Small intestine (tissue), 7 donors: ENCODE results near the gene FOSL2. TPM values are rescaled to one million over a fixed set of nuclear protein-coding genes. Genes with fewer than 3 reads are reported as not detected.

ENCODE experiments used
- DNase-seq, 2 donors: peaks; one replicate each; pipeline versions ENCODE4 v3.0.0 to v3.0.0-alpha.2; 2013
- FAIRE-seq: peaks from 2 replicates; lab custom pipeline; 2012; peaks lifted over from hg19 to GRCh38; lab: Jason Lieb, UNC
- H3K27ac ChIP-seq, 3 donors: one replicate each; pipeline ENCODE4 v1.5.1; 2013; ENCODE audit warnings: low read length in 2 of 3, mild to moderate bottlenecking in 2 of 3, control low read depth in 1 of 3, inconsistent platforms in 1 of 3, low read depth in 1 of 3, moderate library complexity in 1 of 3
- H3K27me3 ChIP-seq, 3 donors: one replicate each; pipeline ENCODE4 v1.6.1; 2013; ENCODE audit warnings: low read length in 3 of 3, inconsistent platforms in 1 of 3; ENCODE audit not compliant: control insufficient read depth in 3 of 3, insufficient read depth in 3 of 3
- H3K36me3 ChIP-seq, 3 donors: one replicate each; pipeline ENCODE4 v1.6.1; 2013; ENCODE audit warnings: low read length in 3 of 3, inconsistent platforms in 1 of 3, low read depth in 1 of 3, mild to moderate bottlenecking in 1 of 3, moderate library complexity in 1 of 3; ENCODE audit not compliant: control insufficient read depth in 3 of 3, insufficient read depth in 2 of 3
- H3K4me1 ChIP-seq, 3 donors: one replicate each; pipeline ENCODE4 v1.6.1; 2013; ENCODE audit warnings: low read length in 2 of 3, inconsistent platforms in 1 of 3, low read depth in 1 of 3, mild to moderate bottlenecking in 1 of 3, moderate library complexity in 1 of 3; ENCODE audit not compliant: control insufficient read depth in 3 of 3, insufficient read depth in 2 of 3
- H3K4me3 ChIP-seq, 3 donors: one replicate each; pipeline ENCODE4 v1.5.1; 2013; ENCODE audit warnings: low read length in 3 of 3, control low read depth in 1 of 3, inconsistent platforms in 1 of 3, low read depth in 1 of 3, mild to moderate bottlenecking in 1 of 3, moderate library complexity in 1 of 3
- H3K9me3 ChIP-seq, 2 donors: one replicate each; pipeline ENCODE4 v1.6.1; 2013; ENCODE audit warnings: low read depth in 1 of 2, low read length in 1 of 2; ENCODE audit not compliant: control insufficient read depth in 2 of 2, insufficient read depth in 1 of 2
- WGBS, 3 donors: extraction: QIAGEN DNeasy Blood & Tissue Kit; methylation state at CpG; one replicate each; pipeline ENCODE4 v1.1.7; 2013; 5-methylcytosine and 5-hydroxymethylcytosine counted together
- polyA plus RNA-seq, 4 donors: library from polyadenylated mRNA; stranded (reverse) in 3 of 4; unstranded in 1 of 4; fragments of 200-250 nt in 3 of 4; fragments of 120-200 nt in 1 of 4; gene quantifications; one replicate each; pipeline versions ENCODE4 v1.2.1 to v1.2.3, GENCODE V29; 2013
- donor health status: healthy with polysubstance abuse.
- donor health status: control.
- donor health status: control.
- donor health status: Bipolar disorder and iron deficiency.
- donor health status: healthy.

Gene FOSL2
- polyA plus RNA-seq, 4 donors: 29.2 to 82.6 (median 40.7) TPM

DNA sequence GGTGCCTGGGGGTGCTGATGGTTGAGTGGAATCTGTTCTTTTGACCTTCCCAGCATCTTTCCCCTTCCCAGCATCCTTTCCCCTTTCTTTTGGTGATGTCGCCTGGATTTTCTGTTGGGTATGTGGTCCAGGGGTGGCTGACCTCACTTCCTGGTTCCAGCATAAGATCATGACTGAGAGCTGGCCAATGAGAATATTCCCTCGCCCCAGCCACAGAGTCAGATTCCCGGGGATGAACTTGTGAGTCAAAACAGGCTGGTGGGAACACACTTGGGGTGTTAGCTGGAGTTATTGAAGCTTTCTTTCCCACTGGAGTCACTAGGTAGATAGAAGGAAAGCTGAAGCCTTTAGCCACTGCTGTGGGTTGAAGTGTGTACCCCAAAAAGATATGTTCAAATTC lies 28.0 kb upstream of the FOSL2 start:
- Histone ChIP-seq H3K9me3 (no peaks in the 10 kb centered on the region), H3K27me3 (no peaks in the 10 kb centered on the region), H3K27ac (no peak overlapping the region), H3K4me1 (peaks cover 5 to 49% (median 10%) of the 10 kb centered on the region in 3 donors), H3K36me3 (no peaks in the 10 kb centered on the region), H3K4me3 (no peak overlapping the region)
- DNase-seq (no peak), FAIRE-seq (no peak)
- 90 to 98% (median 94%) methylated on average over 3 of the region's 3 CpGs for WGBS, 3 donors

DNA sequence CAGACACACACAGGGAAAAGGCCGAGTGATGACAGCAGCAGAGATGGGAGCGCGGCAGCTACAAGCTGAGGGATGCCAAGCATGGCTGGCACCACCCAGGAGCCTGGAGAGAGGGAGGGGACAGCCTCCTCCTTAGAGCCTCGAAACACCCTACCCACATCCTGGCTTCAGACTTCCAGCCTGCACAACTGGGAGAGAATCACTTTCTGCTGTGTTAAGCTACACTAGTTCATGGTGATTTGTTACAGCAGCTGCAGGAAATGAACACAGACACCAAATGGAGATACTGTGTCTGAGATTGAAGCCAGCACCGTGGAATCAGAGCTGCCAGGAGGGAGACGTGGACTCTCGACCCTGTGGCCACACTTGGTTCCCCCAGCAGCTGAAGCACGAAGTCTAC lies 27.5 kb upstream of the FOSL2 start:
- Histone ChIP-seq H3K27ac (peak overlapping the region in 2 of 3 donors; percentile 2 to 21), H3K9me3 (no peaks in the 10 kb centered on the region), H3K36me3 (no peaks in the 10 kb centered on the region), H3K4me3 (no peak overlapping the region), H3K27me3 (no peaks in the 10 kb centered on the region), H3K4me1 (peaks cover 5 to 47% (median 8%) of the 10 kb centered on the region in 3 donors)
- WGBS, 3 donors: 38 to 62% (median 53%) methylated on average over 8 of the region's 8 CpGs
- DNase-seq: peak; percentile 67 to 76
- FAIRE-seq: no peak

DNA sequence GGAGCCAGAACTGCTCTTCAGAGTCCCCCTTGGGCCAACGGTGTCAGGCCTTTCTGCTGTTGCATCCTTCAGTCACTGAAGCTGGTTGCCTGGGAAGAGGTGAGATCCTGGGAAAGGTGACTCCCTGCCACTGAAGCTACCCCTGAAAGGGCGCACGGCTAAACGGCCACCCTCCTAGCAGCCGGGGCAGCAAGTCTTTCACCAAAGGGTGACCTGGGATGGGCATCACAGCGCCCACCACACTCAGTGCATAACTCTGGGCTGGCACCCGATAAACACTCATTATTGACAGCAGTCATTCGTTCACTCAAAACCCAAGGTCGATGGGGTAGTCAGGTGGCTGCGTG lies 26.5 kb upstream of the FOSL2 start:
- no peaks in the 10 kb centered on the region for H3K27me3 ChIP-seq
- 51 to 80% (median 57%) methylated on average over 10 of the region's 10 CpGs for WGBS, 3 donors
- peaks cover 5 to 47% (median 8%) of the 10 kb centered on the region in 3 donors for H3K4me1 ChIP-seq
- DNase-seq: no peak
- no peak for FAIRE-seq
- no peaks in the 10 kb centered on the region for H3K9me3 ChIP-seq
- H3K27ac ChIP-seq: peak overlapping the region; percentile 62 to 97 (median 76)
- no peaks in the 10 kb centered on the region for H3K36me3 ChIP-seq
- H3K4me3 ChIP-seq: no peak overlapping the region

DNA sequence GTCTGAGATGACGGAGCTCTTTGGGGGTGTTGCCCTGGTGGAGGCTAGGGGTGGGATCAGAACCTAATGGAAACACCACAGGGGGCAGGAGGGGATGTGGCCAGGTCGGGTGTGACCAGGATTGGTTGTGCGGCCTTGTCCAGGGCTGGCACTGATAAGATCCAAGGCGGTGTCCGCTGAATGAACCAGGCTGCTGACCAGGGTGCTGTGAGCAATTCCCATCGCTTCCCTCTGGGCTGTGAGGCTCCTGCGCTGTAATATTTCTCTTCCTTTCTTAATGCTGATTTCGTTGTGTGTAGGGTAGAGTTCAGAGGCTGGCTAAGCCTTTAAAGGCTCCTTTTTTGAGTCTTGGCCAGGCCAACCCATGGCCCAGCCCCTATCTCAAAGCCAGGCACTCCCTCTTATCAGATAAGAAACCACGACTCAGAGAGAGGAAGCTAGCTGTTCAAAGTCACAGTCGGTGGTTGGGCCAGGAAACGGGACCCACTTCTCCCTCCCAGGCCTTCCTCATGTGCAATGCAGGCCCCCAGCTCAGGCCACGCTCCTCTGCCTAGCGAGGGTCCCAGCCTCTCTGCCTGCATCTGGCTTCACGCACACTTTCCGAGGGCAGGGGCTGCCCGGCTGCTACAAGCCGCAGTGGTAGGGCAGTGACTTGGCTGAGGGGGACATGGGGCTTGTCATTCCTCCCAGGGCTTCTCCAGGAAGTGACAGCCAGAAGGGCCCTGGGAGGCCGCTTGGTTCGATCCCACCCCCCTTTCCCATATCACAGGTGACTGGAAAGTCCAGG lies 26.0 kb upstream of the FOSL2 start:
- no peaks in the 10 kb centered on the region for H3K27me3 ChIP-seq
- H3K4me1 ChIP-seq: peaks cover 5 to 47% (median 8%) of the 10 kb centered on the region in 3 donors
- peak; percentile 67 to 96 for DNase-seq
- no peak for FAIRE-seq
- WGBS, 3 donors: 14 to 33% (median 31%) methylated on average over 19 of the region's 19 CpGs
- no peaks in the 10 kb centered on the region for H3K9me3 ChIP-seq
- H3K36me3 ChIP-seq: no peaks in the 10 kb centered on the region
- peak overlapping the region; percentile 62 to 97 (median 76) for H3K27ac ChIP-seq
- H3K4me3 ChIP-seq: no peak overlapping the region

DNA sequence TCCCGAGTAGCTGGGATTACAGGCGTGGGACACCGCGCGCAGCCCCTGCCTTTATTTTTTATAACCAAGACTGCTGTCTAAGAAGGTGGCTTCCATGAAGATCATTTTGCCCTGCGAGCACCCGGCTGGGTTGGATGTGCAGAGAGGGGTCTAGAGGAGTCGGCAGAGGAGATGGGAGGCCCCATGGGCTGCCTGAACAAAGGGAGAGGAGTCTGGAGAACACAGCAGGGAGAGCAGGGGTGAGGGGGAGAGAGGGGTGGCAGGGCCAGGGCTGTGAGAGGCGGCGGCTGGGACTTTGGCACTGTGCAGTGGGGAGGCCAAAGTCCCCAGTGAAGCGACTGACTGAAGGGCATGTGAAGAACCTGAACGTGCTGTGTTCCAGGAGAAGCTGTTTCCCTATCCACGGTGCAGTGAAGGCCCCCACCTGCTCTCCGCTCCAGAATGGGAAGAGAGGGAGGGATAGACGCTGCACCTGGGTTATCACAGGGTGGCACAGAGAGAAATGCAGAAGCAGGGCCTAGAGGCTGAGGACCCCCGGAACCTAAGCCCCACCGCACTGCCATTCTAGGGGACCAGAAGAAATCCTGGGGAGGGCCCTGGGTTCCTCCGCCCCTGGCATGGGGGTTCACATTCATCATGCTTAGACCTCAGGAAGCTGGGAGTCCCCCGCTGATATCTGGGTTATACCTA lies 24.8 kb upstream of the FOSL2 start:
- Histone ChIP-seq H3K4me1 (peaks cover 5 to 47% (median 8%) of the 10 kb centered on the region in 3 donors), H3K9me3 (no peaks in the 10 kb centered on the region), H3K4me3 (no peak overlapping the region), H3K27me3 (no peaks in the 10 kb centered on the region), H3K27ac (peak overlapping the region in 2 of 3 donors; percentile 76 to 97), H3K36me3 (no peaks in the 10 kb centered on the region)
- 65 to 77% (median 72%) methylated on average over 17 to 19 of the region's 19 CpGs for WGBS, 3 donors
- FAIRE-seq (no peak), DNase-seq (peak; percentile 79 to 82)

DNA sequence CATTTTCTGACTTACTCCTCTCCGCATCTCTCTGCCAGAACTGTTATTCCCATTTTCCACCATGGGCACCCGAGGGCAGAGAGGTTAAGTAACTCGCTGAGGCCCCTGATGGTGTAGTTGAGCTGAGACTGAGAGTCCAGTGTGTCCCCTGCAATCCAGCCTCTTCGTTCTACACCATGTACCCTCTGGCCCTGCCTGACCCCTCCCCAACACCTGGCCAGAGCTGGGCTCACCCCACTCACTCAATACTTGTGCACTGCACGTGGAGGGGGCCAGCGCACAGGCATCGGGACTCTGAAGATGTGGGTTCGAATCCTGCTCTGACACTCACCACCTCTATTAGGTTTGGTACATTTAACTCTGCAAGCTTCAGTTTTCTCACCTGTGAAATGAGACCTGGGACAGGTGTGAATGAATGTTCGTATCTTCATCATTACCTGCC lies 24.3 kb upstream of the FOSL2 start:
- peak overlapping the region in 1 of 3 donors; percentile 64 for H3K27ac ChIP-seq
- H3K9me3 ChIP-seq: no peaks in the 10 kb centered on the region
- no peak for DNase-seq
- no peaks in the 10 kb centered on the region for H3K27me3 ChIP-seq
- no peak for FAIRE-seq
- no peak overlapping the region for H3K4me3 ChIP-seq
- no peaks in the 10 kb centered on the region for H3K36me3 ChIP-seq
- H3K4me1 ChIP-seq: peaks cover 5 to 47% (median 8%) of the 10 kb centered on the region in 3 donors
- 76 to 87% (median 86%) methylated on average over 9 of the region's 9 CpGs for WGBS, 3 donors

DNA sequence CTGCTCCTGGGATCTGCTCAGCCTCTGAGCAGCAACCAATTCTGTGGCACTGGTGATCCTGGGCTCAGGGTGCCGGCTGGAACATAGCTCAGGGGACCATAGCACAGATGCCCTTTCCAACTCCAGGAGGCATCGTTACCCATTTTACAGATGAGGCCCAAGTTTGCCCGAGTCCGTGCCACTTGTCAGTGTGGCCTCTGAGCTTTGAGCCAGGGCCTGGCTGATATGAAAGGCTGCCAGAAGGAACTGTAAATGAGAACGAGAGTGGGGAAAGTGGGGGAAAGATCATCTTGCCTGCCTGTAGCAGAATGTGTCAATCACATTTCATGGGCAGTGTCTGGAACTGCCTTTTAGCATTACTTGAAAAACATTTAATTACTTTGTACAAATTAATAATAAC lies 23.3 kb upstream of the FOSL2 start:
- WGBS, 3 donors: 25 to 56% (median 42%) methylated on average over 5 of the region's 5 CpGs
- peaks cover 5 to 47% (median 8%) of the 10 kb centered on the region in 3 donors for H3K4me1 ChIP-seq
- no peaks in the 10 kb centered on the region for H3K36me3 ChIP-seq
- FAIRE-seq: no peak
- no peak overlapping the region for H3K4me3 ChIP-seq
- H3K27me3 ChIP-seq: no peaks in the 10 kb centered on the region
- H3K9me3 ChIP-seq: no peaks in the 10 kb centered on the region
- peak in 1 of 2 donors; percentile 86 for DNase-seq
- peak overlapping the region in 2 of 3 donors; percentile 85 to 89 for H3K27ac ChIP-seq

DNA sequence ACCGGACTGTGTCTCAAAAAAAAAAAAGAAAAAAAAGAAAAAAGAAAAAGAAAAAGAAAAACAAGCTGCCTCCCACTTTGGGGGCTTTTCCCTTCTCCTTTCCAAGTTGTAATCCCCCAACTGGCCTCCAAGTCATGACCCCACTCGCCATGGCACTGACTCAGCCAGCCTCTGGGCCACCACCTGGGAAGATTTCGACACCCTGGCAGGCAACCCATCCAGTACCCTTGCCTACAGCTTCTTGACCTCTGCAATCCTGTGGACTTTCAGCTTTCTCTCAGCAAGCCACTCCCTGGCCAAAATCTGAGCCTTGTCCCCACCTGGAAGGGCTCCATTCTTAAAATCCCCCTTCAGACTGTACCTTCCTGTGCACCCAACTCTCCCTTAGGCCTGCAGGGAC lies 22.3 kb upstream of the FOSL2 start:
- H3K9me3 ChIP-seq: no peaks in the 10 kb centered on the region
- FAIRE-seq (no peak), DNase-seq (peak in 1 of 2 donors; percentile 91)
- peaks cover 5 to 38% (median 10%) of the 10 kb centered on the region in 3 donors for H3K4me1 ChIP-seq
- H3K27me3 ChIP-seq: no peaks in the 10 kb centered on the region
- H3K4me3 ChIP-seq: no peak overlapping the region
- 38 to 66% (median 55%) methylated on average over 3 of the region's 3 CpGs for WGBS, 3 donors
- peak overlapping the region in 2 of 3 donors; percentile 85 to 89 for H3K27ac ChIP-seq
- no peaks in the 10 kb centered on the region for H3K36me3 ChIP-seq
